GM12878 (cell line): ENCODE measurements around the gene TIAM1. TPM values are rescaled to one million over a fixed set of nuclear protein-coding genes. Genes with fewer than 3 reads are reported as not detected.

ENCODE experiments used
- ATAC-seq: fragments of 200-7000 bp; cut with Tn5 transposase; 3 replicates; pipeline ENCODE4 v1.9.1; 2020; ENCODE audit warnings: mild to moderate bottlenecking, moderate library complexity
- BruUV-seq: library from RNA; stranded (reverse); fragments of 400-500 nt; replicated peaks from 2 replicates; lab custom pipeline; 2021; lab: Mats Ljungman, UMichigan
- CTCF ChIA-PET: fragments of 300-600 bp; sonication (Branson Sonifier 250); formaldehyde crosslinking; extraction: SDS; loops from one replicate; lab custom pipeline; 2021; ENCODE audit warnings: inconsistent platforms; lab: Yijun Ruan, JAX
- POLR2A ChIA-PET: fragments of 350-600 bp; formaldehyde crosslinking; extraction: SDS; loops from one replicate; lab custom pipeline; 2021; ENCODE audit warnings: inconsistent platforms; lab: Charles Lee
- RAD21 ChIA-PET: fragments of 300-600 bp; sonication (Branson Sonifier 250); formaldehyde crosslinking; loops from one replicate; lab custom pipeline; 2023; ENCODE audit warnings: antibody characterized with exemption; ENCODE audit not compliant: unreplicated experiment; lab: Charles Lee
- SMC1A ChIA-PET: fragments of 300-600 bp; sonication (Branson Sonifier 250); formaldehyde crosslinking; loops from one replicate; lab custom pipeline; 2023; ENCODE audit not compliant: unreplicated experiment, uncharacterized antibody; lab: Charles Lee
- DNase-seq: peaks from one replicate; pipeline ENCODE4 v3.0.0-alpha.2; 2011; ENCODE audit warnings: low read depth, low spot score
- FAIRE-seq: peaks from 3 replicates; lab custom pipeline; 2011; peaks lifted over from hg19 to GRCh38; lab: Jason Lieb, UNC
- H2AFZ ChIP-seq: 2 replicates; pipeline ENCODE4 v1.6.0; 2011; ENCODE audit warnings: low read depth, low read length, control low read depth; ENCODE audit not compliant: control insufficient read depth
- H3K27ac ChIP-seq: 2 replicates; pipeline ENCODE4 v1.5.1; 2011; ENCODE audit warnings: control low read depth; ENCODE audit not compliant: control insufficient read depth, insufficient read depth
- H3K27me3 ChIP-seq, 2 experiments: replicated peaks in 1 of 2; 2 replicates each; pipeline versions ENCODE4 v1.6.0 to v1.6.1; 2011; ENCODE audit warnings: low read length in 1 of 2; ENCODE audit not compliant: control insufficient read depth in 2 of 2, insufficient read depth in 2 of 2
- H3K36me3 ChIP-seq, 2 experiments: 2 replicates each; pipeline ENCODE4 v1.5.1; 2011; ENCODE audit warnings: low read length in 1 of 2; ENCODE audit not compliant: control insufficient read depth in 2 of 2, insufficient read depth in 2 of 2
- H3K4me1 ChIP-seq: 2 replicates; pipeline ENCODE4 v1.6.1; 2011; ENCODE audit warnings: mild to moderate bottlenecking, low read length, moderate library complexity, mixed read lengths; ENCODE audit not compliant: control insufficient read depth, insufficient read depth
- H3K4me2 ChIP-seq: 2 replicates; pipeline ENCODE4 v1.6.0; 2011; ENCODE audit warnings: control low read depth; ENCODE audit not compliant: control insufficient read depth, insufficient read depth
- H3K4me3 ChIP-seq: fragments of 200-600 bp; sonication (generic); 2 replicates; pipeline ENCODE4 v1.5.1; 2016
- H3K79me2 ChIP-seq: 2 replicates; pipeline ENCODE4 v1.6.0; 2011; ENCODE audit warnings: low read length; ENCODE audit not compliant: control insufficient read depth, insufficient read depth
- H3K9ac ChIP-seq: 2 replicates; pipeline ENCODE4 v1.8.0; 2011; ENCODE audit warnings: low read length, control low read depth, mixed read lengths; ENCODE audit not compliant: control insufficient read depth, insufficient read depth
- H3K9me3 ChIP-seq: replicated peaks from 3 replicates; pipeline ENCODE4 v1.5.1; 2011; ENCODE audit warnings: mild to moderate bottlenecking, low read length; ENCODE audit not compliant: control insufficient read depth, insufficient read depth
- H4K20me1 ChIP-seq: 2 replicates; pipeline ENCODE4 v1.6.0; 2011; ENCODE audit not compliant: control insufficient read depth, insufficient read depth
- HCFC1 ChIP-seq: fragments of 150-350 bp; IDR thresholded peaks from 2 replicates; pipeline ENCODE4 v1.6.1; 2014; ENCODE audit warnings: low read length
- HSF1 ChIP-seq: fragments of 150-350 bp; IDR thresholded peaks from 2 replicates; pipeline ENCODE4 v1.6.1; 2014; ENCODE audit warnings: mild to moderate bottlenecking, low read depth, low read length
- JUND ChIP-seq: IDR thresholded peaks from 2 replicates; pipeline ENCODE4 v1.6.1; 2012; ENCODE audit warnings: low read depth, mild to moderate bottlenecking, low read length, improper control_type of control experiment, moderate library complexity
- YBX1 ChIP-seq: fragments of 450-650 bp; IDR thresholded peaks from 2 replicates; pipeline ENCODE4 v1.6.1; 2016; ENCODE audit warnings: antibody characterized with exemption
- ZNF687 ChIP-seq: fragments of 450-650 bp; IDR thresholded peaks from 2 replicates; pipeline ENCODE4 v1.6.1; 2017; ENCODE audit warnings: mild to moderate bottlenecking, moderate library complexity
- WGBS: methylation state at CpG from one replicate; pipeline ENCODE4 v1.1.6; 2016; ENCODE audit warnings: low lambda C conversion rate; ENCODE audit not compliant: insufficient replicate concordance, insufficient coverage; ENCODE audit errors: missing lambda C conversion rate; 5-methylcytosine and 5-hydroxymethylcytosine counted together
- in situ Hi-C: fragments of 300-500 bp; cut with MboI; formaldehyde crosslinking; loops from 9 replicates; pipeline ENCODE4 v1.14.3; 2018; ENCODE audit warnings: mixed read lengths
- intact Hi-C: fragments of 100-400 bp; cut with micrococcal nuclease; formaldehyde crosslinking; loops from one replicate; pipeline ENCODE4 v1.14.2; 2022; ENCODE audit not compliant: unreplicated experiment
- polyA plus RNA-seq, 11 experiments: library from polyadenylated mRNA; depleted of rRNA in 4 of 11; unstranded in 6 of 11; stranded (reverse) in 5 of 11; fragments of >200 nt; fragmentation: Nextera tagmentation in 4 of 11; fragmentation: Illumina TruSeq in 1 of 11; extraction: Ambion mirVana in 4 of 11; extraction: Trizol in 1 of 11; gene quantifications; 1 replicate in 1 of 11; 2 replicates in 10 of 11; pipeline versions ENCODE4 v1.2.1 to v1.2.3, GENCODE V29; 2011 to 2016; ENCODE audit warnings: inconsistent platforms in 2 of 11, missing spikeins in 2 of 11, low read depth in 1 of 11
- total RNA-seq, 4 experiments: library from RNA; depleted of rRNA in 3 of 4; stranded (reverse); fragments of >200 nt in 3 of 4; fragmentation: Illumina TruSeq in 1 of 4; extraction: Trizol in 1 of 4; gene quantifications; 2 replicates each; pipeline versions ENCODE4 v1.2.1 to v1.2.3, GENCODE V29; 2013 to 2021
- TF ChIP-seq, protein P1 (sequence below): fragments of 450-650 bp; IDR thresholded peaks from 2 replicates; pipeline ENCODE4 v1.6.1; 2014; ENCODE audit warnings: mild to moderate bottlenecking
- TF ChIP-seq, protein P2 (sequence below): fragments of 450-650 bp; IDR thresholded peaks from 2 replicates; pipeline ENCODE4 v1.6.1; 2017; ENCODE audit warnings: mild to moderate bottlenecking
- TF ChIP-seq, protein P3 (sequence below): IDR thresholded peaks from 2 replicates; pipeline ENCODE4 v1.6.1; 2011; ENCODE audit warnings: borderline replicate concordance, low read depth, mild to moderate bottlenecking, moderate library complexity, mixed read lengths, low read length; ENCODE audit not compliant: insufficient read depth; ENCODE audit errors: extremely low read length

TIAM1 gene
- total and polyA plus RNA-seq, 10 of the 15 experiments (the other 5 are each of a cell fraction or from before 2014, with no cell fraction given) = 0.31 to 35.9 (median 0.78) TPM

DNA sequence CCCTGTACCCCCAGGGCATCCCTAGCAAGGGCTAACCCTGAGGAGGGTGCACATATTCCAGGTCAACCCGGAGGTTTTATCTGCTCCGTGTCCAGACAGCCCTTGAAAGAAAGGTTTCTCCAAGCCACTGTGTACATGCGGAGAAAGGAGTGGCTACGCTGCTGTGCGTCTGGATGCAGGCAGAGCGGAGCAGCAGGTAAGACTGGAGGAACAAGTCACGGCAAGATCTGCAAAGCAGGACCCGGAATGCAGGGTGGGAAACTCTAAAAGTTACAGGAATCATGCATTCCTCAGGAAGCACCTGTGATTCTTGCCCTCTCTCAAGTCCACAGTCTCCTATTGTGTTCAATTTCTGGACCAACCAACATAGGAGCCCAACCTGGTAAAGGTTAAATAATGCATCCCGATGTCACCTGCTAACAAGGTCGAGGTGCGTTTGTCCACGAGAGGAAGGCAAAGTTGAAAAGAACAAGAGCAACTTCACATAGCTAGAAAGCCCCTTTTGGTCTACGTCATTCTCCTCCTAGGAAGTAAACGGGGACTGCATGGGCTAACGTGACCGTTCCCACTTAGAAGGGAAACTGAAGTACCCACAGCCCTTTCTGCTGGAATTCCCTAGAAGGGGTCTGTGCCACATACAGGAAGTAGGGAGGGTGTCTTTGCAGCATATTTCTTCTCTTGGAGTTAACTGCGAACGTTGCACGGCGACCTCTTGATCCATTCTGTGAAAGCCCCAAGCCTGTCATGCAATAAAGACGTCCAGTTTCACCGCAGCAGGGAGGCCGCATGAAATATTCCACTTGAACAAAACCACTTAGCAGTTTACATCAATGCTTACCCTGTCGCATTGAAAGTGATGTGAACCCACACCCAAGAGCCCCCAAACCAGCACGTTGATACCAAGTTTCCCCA, 5.8 kb downstream of the TIAM1 start:
- ChIA-PET POLR2A (no interaction called here), CTCF (no interaction called here), SMC1A (interaction anchor here (1.6 kb wide), 1 partner anchor 243 kb away, joined by 6 read pairs; no protein-coding TSS in a partner anchor), RAD21 (no interaction called here)
- in situ Hi-C loops (no loop called here), intact Hi-C loops (no loop called here)
- ATAC-seq (no peak), DNase-seq (no peak), FAIRE-seq (no peak)
- Histone ChIP-seq H3K9ac (no peak overlapping the region), H3K27me3 (no peaks in the 10 kb centered on the region), H3K9me3 (no peaks in the 10 kb centered on the region), H3K27ac (no peak overlapping the region), H4K20me1 (no peaks in the 10 kb centered on the region), H3K4me3 (no peak overlapping the region), H3K4me1 (no peaks in the 10 kb centered on the region), H3K4me2 (no peak overlapping the region), H2AFZ (no peak overlapping the region), H3K36me3 (no peaks in the 10 kb centered on the region), H3K79me2 (no peaks in the 10 kb centered on the region)
- 55% methylated on average over 25 of the region's 25 CpGs for WGBS
- BruUV-seq = no TSS peak
- TF ChIP-seq, protein P1, sequence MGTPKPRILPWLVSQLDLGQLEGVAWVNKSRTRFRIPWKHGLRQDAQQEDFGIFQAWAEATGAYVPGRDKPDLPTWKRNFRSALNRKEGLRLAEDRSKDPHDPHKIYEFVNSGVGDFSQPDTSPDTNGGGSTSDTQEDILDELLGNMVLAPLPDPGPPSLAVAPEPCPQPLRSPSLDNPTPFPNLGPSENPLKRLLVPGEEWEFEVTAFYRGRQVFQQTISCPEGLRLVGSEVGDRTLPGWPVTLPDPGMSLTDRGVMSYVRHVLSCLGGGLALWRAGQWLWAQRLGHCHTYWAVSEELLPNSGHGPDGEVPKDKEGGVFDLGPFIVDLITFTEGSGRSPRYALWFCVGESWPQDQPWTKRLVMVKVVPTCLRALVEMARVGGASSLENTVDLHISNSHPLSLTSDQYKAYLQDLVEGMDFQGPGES = no peak
- TF ChIP-seq, protein P2, sequence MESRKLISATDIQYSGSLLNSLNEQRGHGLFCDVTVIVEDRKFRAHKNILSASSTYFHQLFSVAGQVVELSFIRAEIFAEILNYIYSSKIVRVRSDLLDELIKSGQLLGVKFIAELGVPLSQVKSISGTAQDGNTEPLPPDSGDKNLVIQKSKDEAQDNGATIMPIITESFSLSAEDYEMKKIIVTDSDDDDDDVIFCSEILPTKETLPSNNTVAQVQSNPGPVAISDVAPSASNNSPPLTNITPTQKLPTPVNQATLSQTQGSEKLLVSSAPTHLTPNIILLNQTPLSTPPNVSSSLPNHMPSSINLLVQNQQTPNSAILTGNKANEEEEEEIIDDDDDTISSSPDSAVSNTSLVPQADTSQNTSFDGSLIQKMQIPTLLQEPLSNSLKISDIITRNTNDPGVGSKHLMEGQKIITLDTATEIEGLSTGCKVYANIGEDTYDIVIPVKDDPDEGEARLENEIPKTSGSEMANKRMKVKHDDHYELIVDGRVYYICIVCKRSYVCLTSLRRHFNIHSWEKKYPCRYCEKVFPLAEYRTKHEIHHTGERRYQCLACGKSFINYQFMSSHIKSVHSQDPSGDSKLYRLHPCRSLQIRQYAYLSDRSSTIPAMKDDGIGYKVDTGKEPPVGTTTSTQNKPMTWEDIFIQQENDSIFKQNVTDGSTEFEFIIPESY = no peak
- TF ChIP-seq JUND (no peak), HSF1 (no peak), ZNF687 (no peak), HCFC1 (no peak), YBX1 (no peak)
- TF ChIP-seq, protein P3, sequence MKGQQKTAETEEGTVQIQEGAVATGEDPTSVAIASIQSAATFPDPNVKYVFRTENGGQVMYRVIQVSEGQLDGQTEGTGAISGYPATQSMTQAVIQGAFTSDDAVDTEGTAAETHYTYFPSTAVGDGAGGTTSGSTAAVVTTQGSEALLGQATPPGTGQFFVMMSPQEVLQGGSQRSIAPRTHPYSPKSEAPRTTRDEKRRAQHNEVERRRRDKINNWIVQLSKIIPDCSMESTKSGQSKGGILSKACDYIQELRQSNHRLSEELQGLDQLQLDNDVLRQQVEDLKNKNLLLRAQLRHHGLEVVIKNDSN = no peak
